ENCODE results near the gene CHI3L2.

DNA sequence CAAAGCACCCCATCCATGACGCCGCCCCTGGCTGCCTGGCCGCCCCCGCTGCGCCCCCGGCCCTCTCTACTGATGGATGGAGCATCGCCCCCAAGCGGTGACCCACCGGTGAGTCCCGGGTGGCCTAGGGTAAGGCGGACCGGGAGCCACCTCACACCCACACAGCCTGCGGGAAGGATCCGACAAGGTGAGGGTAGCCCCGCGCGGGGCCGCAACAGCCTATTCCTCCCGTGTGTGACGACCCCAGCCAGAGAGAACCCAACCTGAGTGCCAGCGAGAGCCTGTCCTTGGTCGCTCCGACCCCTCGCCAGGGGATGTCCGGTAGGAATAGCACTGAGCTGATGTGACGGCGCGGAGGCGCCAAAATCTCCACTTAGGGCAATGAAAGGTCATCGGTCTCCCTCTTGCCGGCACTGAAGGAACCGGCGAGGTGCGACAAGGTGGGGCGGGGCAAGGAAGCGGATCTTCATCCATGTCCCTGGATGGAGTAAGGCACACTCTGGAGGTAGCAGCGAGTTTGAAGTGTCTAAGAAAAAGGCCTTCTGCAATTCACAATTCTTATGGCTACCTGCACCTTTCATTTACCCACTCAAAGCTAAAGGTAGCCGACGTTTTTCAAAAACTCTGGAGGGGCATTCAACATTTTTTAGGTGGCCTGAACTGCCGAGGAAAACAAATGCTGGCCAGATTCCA, 43.4 kb downstream of the CHI3L2 start:
- TF ChIP-seq TBL1XR1 (IDR thresholded peaks at IDR 0.05; ENCODE audit: low read depth, low read length) (no peak), NFIC (IDR thresholded peaks at IDR 0.05; ENCODE audit: low read depth, low read length) (no peak), POLR2A (IDR thresholded peaks at IDR 0.05; ENCODE audit: low read depth, low read length) (no peak), SRF (IDR thresholded peaks at IDR 0.05; ENCODE audit: low read depth in 2 of 2, low read length in 2 of 2) (no peak), RAD51 (IDR thresholded peaks at IDR 0.05) (no peak), DPF2 (IDR thresholded peaks at IDR 0.05) (no peak), CHD4 (IDR thresholded peaks at IDR 0.05) (no peak)
- TF ChIP-seq, protein P1, sequence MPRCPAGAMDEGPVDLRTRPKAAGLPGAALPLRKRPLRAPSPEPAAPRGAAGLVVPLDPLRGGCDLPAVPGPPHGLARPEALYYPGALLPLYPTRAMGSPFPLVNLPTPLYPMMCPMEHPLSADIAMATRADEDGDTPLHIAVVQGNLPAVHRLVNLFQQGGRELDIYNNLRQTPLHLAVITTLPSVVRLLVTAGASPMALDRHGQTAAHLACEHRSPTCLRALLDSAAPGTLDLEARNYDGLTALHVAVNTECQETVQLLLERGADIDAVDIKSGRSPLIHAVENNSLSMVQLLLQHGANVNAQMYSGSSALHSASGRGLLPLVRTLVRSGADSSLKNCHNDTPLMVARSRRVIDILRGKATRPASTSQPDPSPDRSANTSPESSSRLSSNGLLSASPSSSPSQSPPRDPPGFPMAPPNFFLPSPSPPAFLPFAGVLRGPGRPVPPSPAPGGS (IDR thresholded peaks at IDR 0.05; ENCODE audit: borderline replicate concordance, insufficient read depth, low read depth, low read length, poor library complexity, severe bottlenecking): no peak

Measured in GM12878 (cell line).